Dermis microvascular lymphatic vessel endothelial cell (primary cell): ENCODE data around the gene SPAG4. TPM values are rescaled to one million over a fixed set of nuclear protein-coding genes. Genes with fewer than 3 reads are reported as not detected.
A peak's percentile ranks its signal among the peaks of the same experiment; 100 is the strongest.

Experiments
- DNase-seq, 2 donors: peaks; one replicate each; pipeline versions ENCODE4 v3.0.0 to v3.0.0-alpha.2; 2010; ENCODE audit warnings: low read depth in 2 of 2
- total RNA-seq: library from RNA; depleted of rRNA; stranded (reverse); fragments of >200 nt; gene quantifications from 2 replicates; pipeline ENCODE4 v1.2.1, GENCODE V29; 2014

Gene SPAG4
- total RNA-seq, 1 donor from 2014 or later, result 10.5 TPM

- DNase-seq, result no peak
Observed at GRCh38 chr20:35652641-35653429, 37.2 kb downstream of the SPAG4 start.

DNA sequence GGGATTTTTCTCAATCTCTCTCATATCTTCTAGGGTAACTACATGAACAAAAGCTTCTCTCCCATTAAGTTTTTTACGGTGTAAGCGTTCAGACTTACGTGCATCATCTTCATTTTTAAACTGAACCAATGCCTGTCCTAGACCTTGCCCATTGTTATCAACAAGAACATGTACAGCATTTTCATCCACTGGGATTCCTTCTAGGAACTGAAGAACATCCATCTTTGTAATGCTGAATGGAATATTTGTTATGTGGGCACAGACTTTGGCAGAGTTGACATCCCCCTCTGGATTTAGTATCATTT lies 37.8 kb downstream of the SPAG4 start:
- no peak for DNase-seq

GRCh38 chr20:35653893-35654292 lies 38.3 kb downstream of the SPAG4 start:
- DNase-seq, result no peak

DNA sequence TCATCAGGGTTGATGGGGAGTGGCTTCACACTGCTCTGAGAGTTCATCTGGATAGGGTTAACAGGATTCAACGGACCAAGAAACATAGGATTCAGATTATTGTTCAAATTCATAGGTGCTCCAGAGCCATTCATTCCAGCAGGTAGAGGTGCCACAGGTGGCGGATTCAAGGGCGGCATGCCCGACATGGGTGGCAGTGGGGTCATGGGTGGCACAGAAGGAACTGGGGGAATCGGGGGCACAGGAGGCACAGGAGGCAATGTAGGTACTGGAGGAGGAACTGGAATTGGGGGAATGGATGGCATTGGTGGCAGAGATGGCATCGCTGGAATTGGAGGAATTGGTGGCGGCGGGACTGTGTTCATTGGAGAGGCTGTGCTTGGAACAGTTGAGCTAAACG lies 38.8 kb downstream of the SPAG4 start:
- DNase-seq, result no peak

DNA sequence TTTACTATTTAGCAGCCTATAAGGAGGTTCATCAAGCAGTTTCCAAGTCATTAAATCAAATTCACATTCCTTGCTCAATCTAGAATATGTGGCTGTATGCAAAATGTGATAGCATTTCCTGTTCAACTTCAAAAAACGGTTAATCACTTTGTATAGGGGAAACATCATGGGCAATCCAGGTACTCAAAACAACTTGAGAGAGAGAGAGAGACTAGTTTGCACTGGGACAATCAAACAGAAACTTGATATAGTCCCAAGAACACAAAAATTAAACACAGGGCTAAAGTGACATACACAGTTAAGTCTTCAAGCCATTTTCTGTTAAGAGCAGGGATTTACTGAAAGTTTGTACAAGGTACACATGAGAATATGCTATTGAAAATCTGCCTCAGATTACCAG lies 41.6 kb downstream of the SPAG4 start:
- no peak for DNase-seq

DNA sequence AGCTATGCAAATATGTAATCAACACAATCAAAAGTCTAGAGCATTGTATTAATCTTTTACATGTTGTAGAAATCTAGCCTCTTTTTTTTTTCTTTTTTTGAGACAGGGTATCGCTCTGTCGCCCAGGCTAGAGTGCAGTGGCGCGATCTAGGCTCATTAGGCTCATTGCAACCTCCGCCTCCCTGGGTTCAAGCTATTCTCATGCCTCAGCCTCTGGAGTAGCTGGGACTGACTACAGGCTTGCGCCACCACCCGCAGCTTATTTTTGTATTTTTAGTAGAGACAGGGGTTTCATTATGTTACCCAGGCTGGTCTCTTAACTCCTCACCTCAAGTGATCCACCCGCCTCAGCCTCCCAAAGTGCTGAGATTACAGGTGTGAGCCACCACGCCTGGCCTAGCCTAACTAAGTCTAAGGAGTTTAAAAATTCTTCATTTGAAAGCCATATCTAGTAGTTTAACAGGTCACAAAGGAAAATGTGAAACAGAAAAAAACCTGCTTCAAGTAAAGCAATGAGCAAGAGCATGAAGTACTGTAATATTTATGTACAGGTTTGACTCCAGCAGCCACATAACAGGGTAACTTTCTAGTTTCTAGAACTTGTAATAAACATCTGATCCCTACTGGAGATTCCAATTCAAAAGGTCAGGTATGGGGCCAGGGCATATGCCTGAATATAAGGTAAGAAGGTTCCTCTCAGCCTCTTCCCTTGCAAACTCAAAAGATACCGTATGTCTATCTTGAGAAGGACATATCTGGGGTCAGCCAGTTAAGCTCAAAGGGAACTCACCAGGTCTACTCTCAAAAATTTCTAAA lies 44.7 kb downstream of the SPAG4 start:
- no peak for DNase-seq

DNA sequence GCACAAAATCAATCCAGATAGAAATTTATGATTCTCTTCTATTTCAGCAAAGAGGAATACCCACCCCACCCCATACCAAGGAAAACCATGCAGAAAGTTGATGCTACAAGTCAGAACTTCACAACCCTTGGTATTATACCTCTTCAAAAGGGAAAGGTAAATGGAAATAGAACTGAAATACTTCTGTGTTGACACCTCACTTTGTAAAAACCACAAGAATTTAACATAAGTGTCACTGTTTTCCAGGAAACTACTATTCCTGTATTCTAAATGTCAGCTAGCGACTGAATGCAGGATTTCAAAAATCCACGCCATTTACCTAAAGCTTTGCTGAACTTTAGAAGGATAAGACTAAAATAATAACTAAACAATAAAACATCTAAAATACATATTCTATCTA lies 45.4 kb downstream of the SPAG4 start:
- no peak for DNase-seq

- DNase-seq, result peak in 1 of 2 donors; percentile 14
Observed at GRCh38 chr20:35661908-35662307, 46.3 kb downstream of the SPAG4 start.

- DNase-seq, result no peak
Observed at GRCh38 chr20:35662551-35662950, 46.9 kb downstream of the SPAG4 start.

DNA sequence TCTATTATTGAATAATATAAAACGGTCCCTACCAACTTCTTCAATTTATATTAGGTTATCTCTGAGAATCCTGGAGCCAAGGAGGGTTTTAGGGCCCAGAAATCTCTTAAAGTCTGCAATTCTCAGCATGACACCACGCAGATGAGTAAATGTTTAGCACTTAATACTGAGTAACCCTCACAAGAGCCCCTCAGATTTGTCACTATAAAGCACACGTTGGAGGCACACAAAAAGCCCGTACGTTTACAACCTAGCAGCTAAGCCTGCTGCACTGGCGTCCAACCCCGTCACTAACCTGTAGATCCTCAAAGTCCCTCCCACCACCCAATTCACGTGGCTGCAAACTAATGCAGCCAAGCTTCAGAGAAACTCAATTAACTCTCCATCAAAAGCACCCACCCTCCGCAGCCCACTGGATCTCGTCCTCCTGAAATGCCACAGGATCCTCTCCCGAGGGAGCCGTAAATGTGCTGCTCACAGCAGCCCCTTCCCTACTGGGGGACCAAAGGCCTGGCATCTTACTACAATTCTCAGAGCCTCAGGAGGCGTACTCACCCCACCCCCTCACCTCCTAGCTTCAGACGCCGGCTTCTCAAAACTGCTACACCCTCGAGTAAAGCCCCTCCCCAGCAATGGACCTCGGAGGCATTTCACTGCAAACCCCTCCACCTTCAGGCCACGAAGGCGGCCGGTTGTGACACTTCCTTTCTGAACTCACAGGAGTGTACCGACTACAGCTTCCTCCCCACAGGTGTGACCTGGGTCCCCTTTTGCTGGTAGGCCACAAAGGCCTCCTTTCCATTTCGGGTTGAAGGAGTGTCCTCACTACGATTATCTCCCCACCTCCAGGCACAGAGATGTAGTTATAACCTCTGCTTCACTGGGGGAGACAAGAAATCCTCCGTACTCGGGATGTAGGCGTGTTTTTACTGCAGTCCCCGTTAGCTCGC lies 48.2 kb downstream of the SPAG4 start:
- peak in 1 of 2 donors; percentile 56 for DNase-seq

- DNase-seq, result peak; percentile 89 to 93
Observed at GRCh38 chr20:35664466-35665206, 49.0 kb downstream of the SPAG4 start, which contains the start of the genes CPNE1 and RBM12. Gene CPNE1, minus strand, starts transcription at chr20:35664900. Its CDS starts 31,977 bp downstream, at chr20:35632923. Gene RBM12, minus strand, starts transcription at chr20:35664900. Its CDS starts 9,578 bp downstream, at chr20:35655322.

GRCh38 chr20:35665949-35666288 lies 50.3 kb downstream of the SPAG4 start:
- DNase-seq, result no peak

DNA sequence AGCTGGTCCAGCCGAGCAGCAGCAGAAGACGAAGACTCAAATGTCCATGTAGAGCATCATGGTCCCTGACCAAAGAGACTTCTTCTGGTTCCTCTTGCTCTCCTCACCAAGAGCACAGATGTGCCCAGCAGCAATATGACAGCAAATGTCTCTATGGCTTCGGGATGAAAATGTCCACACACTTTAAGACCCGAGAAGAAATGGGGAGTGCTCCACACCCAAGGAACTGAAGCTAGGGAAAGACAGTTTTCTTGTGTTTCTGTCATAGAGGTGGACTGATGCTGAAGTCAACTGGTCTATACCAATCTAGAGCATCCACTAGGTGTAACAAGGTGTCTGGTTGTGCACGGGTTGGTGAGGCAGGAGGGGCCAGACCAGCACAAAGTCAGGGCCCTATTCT lies 53.6 kb downstream of the SPAG4 start:
- no peak for DNase-seq

GRCh38 chr20:35669681-35670080 lies 54.1 kb downstream of the SPAG4 start:
- DNase-seq, result no peak

Other genes with a start within 250 kb of the SPAG4 start
- gene UQCC1, start 203.9 kb upstream of the SPAG4 start, total RNA-seq, result 20.8 and 21.6 TPM in 2 replicates
- gene GDF5, start 177.6 kb upstream of the SPAG4 start, total RNA-seq, result not detected in 2 replicates
- 6.7 and 7.3 TPM in 2 replicates for gene CEP250, start 160.2 kb upstream of the SPAG4 start, total RNA-seq
- gene C20orf173, start 86.2 kb upstream of the SPAG4 start, total RNA-seq, result not detected in 2 replicates
- gene ERGIC3, start 73.8 kb upstream of the SPAG4 start, total RNA-seq, result 287 and 401 TPM in 2 replicates
- gene CPNE1, start 49.1 kb downstream of the SPAG4 start, total RNA-seq, result 142 and 145 TPM in 2 replicates
- gene RBM12, start 49.1 kb downstream of the SPAG4 start, total RNA-seq, result 33.0 and 39.7 TPM in 2 replicates
- 15.1 and 20.1 TPM in 2 replicates for gene NFS1, start 83.5 kb downstream of the SPAG4 start, total RNA-seq
- 176 and 319 TPM in 2 replicates for gene ROMO1, start 83.6 kb downstream of the SPAG4 start, total RNA-seq
- gene RBM39, start 126.4 kb downstream of the SPAG4 start, total RNA-seq, result 255 and 271 TPM in 2 replicates
- gene PHF20, start 156.2 kb downstream of the SPAG4 start, total RNA-seq, result 22.1 and 23.8 TPM in 2 replicates